Nephron progenitor cell (in vitro differentiated cells): Measurements from ENCODE around the gene ERFL.
A peak's percentile ranks its signal among the peaks of the same experiment; 100 is the strongest.

Source experiments
- DNase-seq: peaks from one replicate; pipeline ENCODE4 v3.0.0; 2021
- H3K27ac Mint-ChIP-seq: 2 replicates; pipeline ENCODE4 v1.8.0; 2021; ENCODE audit warnings: mild to moderate bottlenecking, moderate library complexity, mixed read lengths
- H3K27me3 Mint-ChIP-seq: 2 replicates; pipeline ENCODE4 v1.8.0; 2021; ENCODE audit warnings: mild to moderate bottlenecking, low read depth, mixed read lengths; ENCODE audit not compliant: poor library complexity
- H3K36me3 Mint-ChIP-seq: 2 replicates; pipeline ENCODE4 v1.8.0; 2021; ENCODE audit warnings: low read depth, mixed read lengths
- H3K4me1 Mint-ChIP-seq: 2 replicates; pipeline ENCODE4 v1.8.0; 2021; ENCODE audit warnings: mixed read lengths
- H3K4me3 Mint-ChIP-seq: 2 replicates; pipeline ENCODE4 v1.8.0; 2021; ENCODE audit warnings: mild to moderate bottlenecking, moderate library complexity, mixed read lengths
- H3K9me3 Mint-ChIP-seq: 2 replicates; pipeline ENCODE4 v1.8.0; 2021; ENCODE audit warnings: mild to moderate bottlenecking, moderate library complexity, mixed read lengths
- CTCF ChIP-seq: fragments of 200-600 bp; sonication (generic); IDR thresholded peaks from 2 replicates; pipeline ENCODE4 v1.5.0; 2021; ENCODE audit warnings: antibody characterized with exemption

The ERFL gene

DNA sequence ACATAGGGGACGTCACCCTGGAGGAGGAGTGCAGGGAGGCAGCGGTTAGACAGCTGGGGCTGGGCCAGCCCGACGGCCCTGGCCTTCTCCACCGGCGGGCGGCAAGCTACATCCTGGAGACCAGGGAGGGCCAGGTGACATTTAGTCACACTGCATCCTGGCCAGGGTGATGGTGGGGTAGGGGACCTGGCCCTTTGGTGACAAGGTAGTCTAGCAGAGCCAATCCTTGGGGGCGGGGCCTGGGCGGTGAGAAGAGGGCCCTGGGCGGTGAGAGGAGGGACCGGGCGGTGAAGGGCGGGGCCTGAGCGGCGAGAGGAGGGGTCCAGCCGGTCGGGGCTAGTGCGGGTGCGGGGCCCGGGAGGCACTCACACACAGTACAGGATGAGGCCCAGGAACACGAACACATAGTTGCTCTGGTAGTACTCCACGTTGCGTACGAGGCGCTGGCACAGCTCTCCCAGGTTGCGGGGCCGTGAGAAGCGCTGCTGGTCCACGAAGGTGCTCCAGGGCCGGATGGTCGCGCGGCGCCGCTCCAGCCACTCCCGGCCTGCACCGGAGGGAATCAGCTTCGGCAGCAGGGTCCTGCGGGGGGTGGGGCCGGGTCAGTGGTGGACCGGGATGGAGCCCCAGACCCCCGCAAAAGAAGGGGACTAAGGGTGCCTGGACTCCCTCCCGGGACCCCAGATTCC, 30.3 kb upstream of the ERFL start:
- Mint-ChIP-seq H3K9me3 (no peaks in the 10 kb centered on the region), H3K27ac (no peak overlapping the region), H3K4me1 (peaks cover 27% of the 10 kb centered on the region), H3K27me3 (peaks cover 6% of the 10 kb centered on the region), H3K4me3 (peak overlapping the region; percentile 96), H3K36me3 (no peaks in the 10 kb centered on the region)
- DNase-seq: peak; percentile 92
- TF ChIP-seq CTCF: no peak

DNA sequence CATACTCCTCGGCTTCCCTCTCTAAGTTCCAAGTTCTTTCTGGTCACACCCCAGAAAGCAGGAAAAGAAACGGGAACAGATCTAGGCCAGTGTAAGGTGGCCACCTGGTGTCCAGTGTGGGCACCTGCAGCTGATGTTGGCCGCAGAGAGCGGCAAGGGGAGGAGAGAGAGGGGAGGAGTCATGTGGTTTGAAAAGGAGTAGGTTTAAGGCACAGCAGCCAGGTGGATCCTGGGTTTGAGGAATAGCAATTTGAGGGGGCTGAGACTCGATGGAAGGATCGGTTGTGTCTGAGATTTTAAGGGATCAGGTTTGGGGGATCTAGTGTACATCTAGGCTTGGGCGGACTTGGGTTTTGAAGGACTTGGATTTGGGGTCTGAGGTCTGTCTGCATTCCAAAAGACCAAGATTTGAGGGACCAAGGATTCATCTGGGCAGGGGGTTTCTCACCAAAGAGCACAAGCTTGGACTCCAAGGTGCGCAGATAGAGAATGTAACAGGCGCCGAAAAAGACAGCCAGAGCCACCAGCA, 29.7 kb upstream of the ERFL start:
- Mint-ChIP-seq H3K27ac (peak overlapping the region; percentile 22), H3K9me3 (no peaks in the 10 kb centered on the region), H3K36me3 (no peaks in the 10 kb centered on the region), H3K27me3 (peaks cover 9% of the 10 kb centered on the region), H3K4me3 (peak overlapping the region; percentile 96), H3K4me1 (peaks cover 27% of the 10 kb centered on the region)
- peak; percentile 85 for TF ChIP-seq CTCF
- peak; percentile 75 for DNase-seq

DNA sequence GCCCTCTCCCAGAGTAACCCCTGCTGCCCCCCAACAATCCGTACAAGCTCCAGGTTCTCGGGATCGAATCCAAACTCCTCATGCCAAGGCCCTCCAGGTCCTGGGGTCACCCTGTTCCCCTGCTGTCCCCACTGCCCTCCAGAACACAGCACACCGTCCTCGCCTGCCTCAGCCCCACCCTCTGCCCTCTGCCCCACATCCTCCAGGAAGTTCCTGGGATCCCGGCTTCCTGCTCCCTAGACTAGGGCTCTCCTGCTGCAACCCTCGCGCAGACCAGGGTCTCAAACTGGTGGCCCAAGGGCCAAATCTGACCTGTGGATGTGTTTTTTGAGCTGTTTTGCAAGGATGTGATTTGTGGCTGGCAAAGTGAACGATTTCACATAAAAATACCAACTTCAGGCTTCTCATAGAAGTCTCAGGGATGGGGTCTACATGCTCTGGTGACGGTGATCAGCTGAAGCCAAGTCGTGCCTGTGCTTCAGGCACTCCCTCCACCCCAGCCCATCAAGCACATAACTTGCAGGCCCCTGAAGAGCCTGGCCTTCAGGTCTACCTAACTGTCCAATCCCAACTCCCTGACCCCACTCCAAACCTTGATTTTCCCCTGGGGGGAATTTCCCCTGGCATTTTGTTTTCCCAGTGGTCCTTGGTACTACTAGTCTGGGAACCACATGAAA, 29.1 kb upstream of the ERFL start:
- H3K27me3 Mint-ChIP-seq: peaks cover 11% of the 10 kb centered on the region
- H3K27ac Mint-ChIP-seq: peak overlapping the region; percentile 22
- TF ChIP-seq CTCF: no peak
- no peak for DNase-seq
- peak overlapping the region; percentile 96 for H3K4me3 Mint-ChIP-seq
- peaks cover 27% of the 10 kb centered on the region for H3K4me1 Mint-ChIP-seq
- H3K9me3 Mint-ChIP-seq: no peaks in the 10 kb centered on the region
- no peaks in the 10 kb centered on the region for H3K36me3 Mint-ChIP-seq

DNA sequence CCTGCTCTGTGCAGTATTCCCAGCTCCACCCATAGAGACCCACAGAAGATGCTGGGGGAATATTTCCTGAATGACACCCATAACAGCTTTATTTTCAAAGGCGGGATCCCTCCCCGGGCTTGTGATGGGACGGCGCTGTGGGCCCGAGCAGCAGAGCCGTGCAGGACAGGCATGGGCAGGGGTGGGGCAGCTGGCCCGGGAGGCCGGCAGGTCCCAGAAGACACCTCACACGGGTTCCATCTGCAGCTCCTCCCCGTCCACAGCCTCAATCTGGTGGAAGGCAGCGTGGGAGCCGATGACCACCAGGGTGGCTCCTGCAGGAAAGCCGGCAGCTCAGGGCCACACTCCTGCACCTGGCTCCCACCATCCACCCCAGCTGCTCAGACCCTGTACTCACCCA, 28.4 kb upstream of the ERFL start:
- no peaks in the 10 kb centered on the region for H3K9me3 Mint-ChIP-seq
- no peak overlapping the region for H3K4me3 Mint-ChIP-seq
- TF ChIP-seq CTCF: no peak
- H3K4me1 Mint-ChIP-seq: peaks cover 31% of the 10 kb centered on the region
- no peak overlapping the region for H3K27ac Mint-ChIP-seq
- DNase-seq: no peak
- H3K36me3 Mint-ChIP-seq: no peaks in the 10 kb centered on the region
- peaks cover 15% of the 10 kb centered on the region for H3K27me3 Mint-ChIP-seq

- Mint-ChIP-seq H3K4me3 (no peak overlapping the region), H3K4me1 (peaks cover 29% of the 10 kb centered on the region), H3K9me3 (no peaks in the 10 kb centered on the region), H3K27me3 (peaks cover 18% of the 10 kb centered on the region), H3K36me3 (no peaks in the 10 kb centered on the region), H3K27ac (no peak overlapping the region)
- no peak for DNase-seq
- TF ChIP-seq CTCF: no peak
Observed at GRCh38 chr19:41955521-41955920, 27.3 kb upstream of the ERFL start.
